ENCODE measurements around the gene REEP2. TPM values are rescaled to one million over a fixed set of nuclear protein-coding genes. Genes with fewer than 3 reads are reported as not detected.
"Not testable (repeated sequence)": the region's sequence is repeated elsewhere in the genome, so short reads cannot be mapped to it uniquely, and the experiment has no call there.

REEP2 gene
- total RNA-seq, 1 donor from 2014 or later, result 0.80 TPM

- intact Hi-C loops (cut with DNase I); H3K4me1 ChIP-seq: not testable (repeated sequence)
- peak; percentile 48 for TF ChIP-seq CTCF (IDR thresholded peaks at IDR 0.05)
These were observed 27.7 kb upstream of the REEP2 start for GRCh38 chr5:138410996-138411640.

GRCh38 chr5:138418444-138418843 lies 20.4 kb upstream of the REEP2 start:
- TF ChIP-seq CTCF (IDR thresholded peaks at IDR 0.05), result no peak
- ATAC-seq (no peak), DNase-seq (no peak)
- Histone ChIP-seq H3K9me3 (no peaks in the 10 kb centered on the region), H3K27ac (no peak overlapping the region), H3K4me3 (no peak overlapping the region), H3K4me1 (no peaks in the 10 kb centered on the region), H3K36me3 (peaks cover 97% of the 10 kb centered on the region), H3K27me3 (ENCODE audit: low read depth) (no peaks in the 10 kb centered on the region)
- intact Hi-C loops (cut with DNase I), result no loop called here

More at GRCh38 chr5:138410996-138411640, 27.7 kb upstream of the REEP2 start:
- not testable (repeated sequence) for H3K27me3 ChIP-seq (ENCODE audit: low read depth); H3K4me3 ChIP-seq; H3K9me3 ChIP-seq; ATAC-seq; H3K27ac ChIP-seq
- peaks cover 67% of the 10 kb centered on the region for H3K36me3 ChIP-seq
- peak; percentile 58 for DNase-seq

- intact Hi-C loops (cut with DNase I), result no loop called here
- Histone ChIP-seq H3K4me3 (no peak overlapping the region), H3K9me3 (no peaks in the 10 kb centered on the region), H3K27me3 (ENCODE audit: low read depth) (no peaks in the 10 kb centered on the region), H3K36me3 (peaks cover 100% of the 10 kb centered on the region), H3K27ac (no peak overlapping the region), H3K4me1 (no peaks in the 10 kb centered on the region)
- ATAC-seq (no peak), DNase-seq (no peak)
- TF ChIP-seq CTCF (IDR thresholded peaks at IDR 0.05), result no peak
These were observed 13.8 kb upstream of the REEP2 start for GRCh38 chr5:138425079-138425478.

- Histone ChIP-seq H3K4me3 (no peak overlapping the region), H3K4me1 (peaks cover 6% of the 10 kb centered on the region), H3K27me3 (ENCODE audit: low read depth) (no peaks in the 10 kb centered on the region), H3K9me3 (no peaks in the 10 kb centered on the region), H3K27ac (no peak overlapping the region), H3K36me3 (peaks cover 60% of the 10 kb centered on the region)
- ATAC-seq, result no peak
- intact Hi-C loops (cut with DNase I), result no loop called here
- TF ChIP-seq CTCF (IDR thresholded peaks at IDR 0.05), result no peak
- no peak for DNase-seq
These were observed 2.9 kb upstream of the REEP2 start for GRCh38 chr5:138435943-138436342.

- no peaks in the 10 kb centered on the region for H3K27me3 ChIP-seq (ENCODE audit: low read depth)
- ATAC-seq (no peak), DNase-seq (no peak)
- peaks cover 6% of the 10 kb centered on the region for H3K4me1 ChIP-seq
- peaks cover 38% of the 10 kb centered on the region for H3K36me3 ChIP-seq
- peak overlapping the region; percentile 46 for H3K4me3 ChIP-seq
- no peak for TF ChIP-seq CTCF (IDR thresholded peaks at IDR 0.05)
- H3K9me3 ChIP-seq, result no peaks in the 10 kb centered on the region
- no peak overlapping the region for H3K27ac ChIP-seq
- intact Hi-C loops (cut with DNase I), result no loop called here
These were observed 694 bp upstream of the REEP2 start for GRCh38 chr5:138438003-138438723.

All from lower lobe of right lung (tissue), 2 donors.